GM08714 (cell line): ENCODE results near the gene ATG4C.

Experiments used
- H3K4me3 ChIP-seq: fragments of 200-500 bp; sonication (Bioruptor generic); 2 replicates; pipeline ENCODE4 v1.5.1; 2014; ENCODE audit warnings: mild to moderate bottlenecking, low read length, inconsistent platforms
- ZNF274 ChIP-seq: IDR thresholded peaks from 2 replicates; pipeline ENCODE4 v1.6.1; 2012; ENCODE audit warnings: mild to moderate bottlenecking, low read depth, low read length

ATG4C gene

GRCh38 chr1:62903982-62904855, 120.3 kb downstream of the ATG4C start:
- TF ChIP-seq ZNF274 = no peak
- H3K4me3 ChIP-seq = no peak overlapping the region

- TF ChIP-seq ZNF274 = no peak
- H3K4me3 ChIP-seq = no peak overlapping the region
Observed at GRCh38 chr1:62904856-62905225, 120.9 kb downstream of the ATG4C start.

- H3K4me3 ChIP-seq = no peak overlapping the region
- no peak for TF ChIP-seq ZNF274
Observed at GRCh38 chr1:62905309-62905708, 121.4 kb downstream of the ATG4C start.

DNA sequence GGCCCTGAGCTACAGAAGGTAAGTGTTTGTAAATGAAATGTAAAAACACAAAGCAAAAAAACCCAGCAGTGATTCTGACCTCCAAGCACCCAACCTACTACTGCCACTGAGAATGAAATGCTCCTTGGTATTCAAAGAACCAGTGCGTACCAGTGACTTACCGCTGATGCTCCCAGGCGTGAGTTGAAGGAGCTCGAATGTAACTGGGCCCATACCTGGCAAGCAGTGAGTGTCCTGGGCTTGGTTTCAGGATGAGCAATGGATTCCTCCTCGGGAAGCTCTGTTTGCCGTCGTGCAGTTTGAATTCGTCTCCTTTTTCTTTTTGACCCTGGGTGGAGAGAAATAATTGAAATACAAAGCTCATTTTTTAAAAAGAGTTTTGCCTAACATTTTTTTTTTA, 121.9 kb downstream of the ATG4C start:
- no peak for TF ChIP-seq ZNF274

GRCh38 chr1:62906428-62906886, 122.5 kb downstream of the ATG4C start:
- no peak overlapping the region for H3K4me3 ChIP-seq
- TF ChIP-seq ZNF274 = no peak

More for the DNA sequence above, 121.9 kb downstream of the ATG4C start:
- H3K4me3 ChIP-seq = no peak overlapping the region

DNA sequence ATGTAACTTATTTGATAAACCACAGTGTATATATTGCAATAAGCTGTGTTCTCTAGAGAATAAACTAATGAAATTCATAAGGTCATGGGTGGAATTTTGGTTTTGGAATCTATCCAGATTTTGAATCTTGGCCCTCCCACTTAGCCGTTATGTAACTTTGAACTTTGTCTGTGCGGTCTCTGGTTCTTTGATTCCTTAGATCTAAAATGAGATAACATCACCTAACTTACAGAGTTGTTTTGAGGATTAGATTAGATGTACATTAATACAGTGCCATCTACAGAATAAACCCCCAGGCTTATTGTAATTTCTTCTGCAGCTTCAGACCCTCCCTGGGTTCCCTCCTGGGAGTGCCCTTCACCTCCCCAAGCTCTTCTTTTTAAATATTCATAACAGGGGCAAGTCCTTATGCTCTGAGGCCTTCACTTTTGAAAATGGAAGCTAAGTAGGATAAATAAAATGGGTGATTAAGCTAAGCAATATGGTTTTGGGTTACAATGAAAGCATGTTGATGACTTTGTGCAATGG, 124.3 kb downstream of the ATG4C start:
- TF ChIP-seq ZNF274 = no peak
- H3K4me3 ChIP-seq = no peak overlapping the region

DNA sequence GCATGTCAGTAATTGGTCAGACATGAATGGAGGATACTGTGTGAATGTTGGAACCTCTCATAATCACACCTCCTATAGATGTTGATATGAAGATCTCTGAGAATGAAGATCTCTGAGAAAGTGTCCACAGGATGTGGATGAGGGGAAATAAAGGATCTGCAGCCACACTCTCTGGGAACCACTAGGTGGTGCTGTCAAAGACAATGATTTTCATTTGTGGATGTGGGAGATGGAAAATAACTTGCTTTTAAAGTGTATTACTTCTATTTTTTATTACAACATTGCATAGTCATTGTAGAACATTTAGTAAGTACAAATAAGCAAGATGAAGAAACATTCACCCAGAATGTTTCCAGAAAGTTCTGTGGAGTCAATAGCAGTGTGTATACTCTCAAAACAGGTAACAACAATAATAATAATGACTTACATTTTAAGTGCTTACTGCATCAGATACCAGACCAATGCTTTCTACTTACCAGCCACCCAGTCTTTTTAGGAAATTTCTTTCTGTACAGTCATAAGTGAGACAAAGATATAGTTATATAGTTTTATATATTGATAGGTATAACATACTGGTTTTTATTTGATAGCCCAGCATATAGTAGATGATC, 128.2 kb downstream of the ATG4C start:
- no peak overlapping the region for H3K4me3 ChIP-seq
- TF ChIP-seq ZNF274 = no peak
